ENCODE measurements around the gene FNDC3A.

DNA sequence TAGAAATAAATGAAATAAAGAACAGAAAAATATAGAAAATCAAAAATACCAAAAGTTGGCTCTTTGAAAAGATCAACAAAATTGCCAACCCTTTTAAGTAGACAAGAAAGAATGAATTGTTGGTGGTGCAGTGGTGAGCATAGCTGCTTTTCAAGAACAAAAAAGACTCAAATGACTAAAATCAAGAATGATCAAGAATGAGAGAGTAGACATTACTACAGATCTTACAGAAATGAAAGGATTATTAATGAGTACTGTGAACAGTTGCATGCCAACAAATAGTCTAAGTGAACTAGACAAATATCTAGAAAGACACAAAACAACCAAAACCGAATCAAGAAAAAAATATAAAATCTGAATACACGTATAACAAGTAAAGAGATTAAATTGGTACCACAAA lies 53.9 kb downstream of the FNDC3A start:
- TF ChIP-seq, protein P1, sequence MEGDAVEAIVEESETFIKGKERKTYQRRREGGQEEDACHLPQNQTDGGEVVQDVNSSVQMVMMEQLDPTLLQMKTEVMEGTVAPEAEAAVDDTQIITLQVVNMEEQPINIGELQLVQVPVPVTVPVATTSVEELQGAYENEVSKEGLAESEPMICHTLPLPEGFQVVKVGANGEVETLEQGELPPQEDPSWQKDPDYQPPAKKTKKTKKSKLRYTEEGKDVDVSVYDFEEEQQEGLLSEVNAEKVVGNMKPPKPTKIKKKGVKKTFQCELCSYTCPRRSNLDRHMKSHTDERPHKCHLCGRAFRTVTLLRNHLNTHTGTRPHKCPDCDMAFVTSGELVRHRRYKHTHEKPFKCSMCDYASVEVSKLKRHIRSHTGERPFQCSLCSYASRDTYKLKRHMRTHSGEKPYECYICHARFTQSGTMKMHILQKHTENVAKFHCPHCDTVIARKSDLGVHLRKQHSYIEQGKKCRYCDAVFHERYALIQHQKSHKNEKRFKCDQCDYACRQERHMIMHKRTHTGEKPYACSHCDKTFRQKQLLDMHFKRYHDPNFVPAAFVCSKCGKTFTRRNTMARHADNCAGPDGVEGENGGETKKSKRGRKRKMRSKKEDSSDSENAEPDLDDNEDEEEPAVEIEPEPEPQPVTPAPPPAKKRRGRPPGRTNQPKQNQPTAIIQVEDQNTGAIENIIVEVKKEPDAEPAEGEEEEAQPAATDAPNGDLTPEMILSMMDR (IDR thresholded peaks at IDR 0.05; ENCODE audit: insufficient read depth, low read length, poor library complexity, severe bottlenecking): no peak
- TF ChIP-seq EZH2phosphoT487 (conservative IDR thresholded peaks at IDR 0.05; ENCODE audit: low read length): no peak
